Spleen (tissue), 7 donors: ENCODE data around the gene KRTAP2-2.

Experiments
- POLR2A ChIP-seq, 3 donors: fragments of 450-650 bp; IDR thresholded peaks; one replicate each; pipeline ENCODE4 v1.5.1; 2017; ENCODE audit warnings: antibody characterized with exemption in 3 of 3, mild to moderate bottlenecking in 1 of 3
- TF ChIP-seq, protein P1 (sequence below), 11 experiments: fragments of 200-600 bp in 7 of 11; fragments of 450-650 bp in 4 of 11; sonication (generic) in 4 of 11; IDR thresholded peaks in 8 of 11; conservative IDR thresholded peaks in 3 of 11; 1 replicate in 7 of 11; 2 replicates in 4 of 11; pipeline versions ENCODE4 v1.4.0 to v1.8.0; 2016 to 2021; ENCODE audit warnings: antibody characterized with exemption in 11 of 11, inconsistent platforms in 4 of 11, mild to moderate bottlenecking in 1 of 11
- donor health status: DM: no; HTN: no; CAD: no; lungs with moderate emphysema.
- donor health status: DM: no; HTN: no; CAD: no.
- donor health status: DM: no; HTN: no; CAD: no.

DNA sequence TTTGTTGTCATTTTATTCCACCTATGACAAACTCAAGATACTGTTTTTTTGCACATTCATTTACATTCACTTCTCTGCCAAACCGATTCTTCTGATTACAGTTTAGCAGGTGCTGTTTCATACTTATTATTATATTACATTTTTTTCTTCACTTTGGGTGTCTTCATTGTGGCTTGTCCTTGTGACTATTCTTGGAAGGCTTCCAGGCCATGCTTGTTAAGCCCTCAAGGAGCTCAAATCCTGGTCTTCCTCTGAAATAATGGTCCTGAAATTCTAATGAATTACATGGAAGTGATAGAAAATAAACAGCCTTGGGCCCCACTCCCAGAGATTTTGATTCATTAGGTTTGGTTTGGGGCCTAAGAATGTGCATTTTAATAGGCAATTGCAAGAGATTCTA, 9.3 kb upstream of the KRTAP2-2 start:
- TF ChIP-seq POLR2A (IDR thresholded peaks at IDR 0.05) = no peak
- TF ChIP-seq, protein P1, sequence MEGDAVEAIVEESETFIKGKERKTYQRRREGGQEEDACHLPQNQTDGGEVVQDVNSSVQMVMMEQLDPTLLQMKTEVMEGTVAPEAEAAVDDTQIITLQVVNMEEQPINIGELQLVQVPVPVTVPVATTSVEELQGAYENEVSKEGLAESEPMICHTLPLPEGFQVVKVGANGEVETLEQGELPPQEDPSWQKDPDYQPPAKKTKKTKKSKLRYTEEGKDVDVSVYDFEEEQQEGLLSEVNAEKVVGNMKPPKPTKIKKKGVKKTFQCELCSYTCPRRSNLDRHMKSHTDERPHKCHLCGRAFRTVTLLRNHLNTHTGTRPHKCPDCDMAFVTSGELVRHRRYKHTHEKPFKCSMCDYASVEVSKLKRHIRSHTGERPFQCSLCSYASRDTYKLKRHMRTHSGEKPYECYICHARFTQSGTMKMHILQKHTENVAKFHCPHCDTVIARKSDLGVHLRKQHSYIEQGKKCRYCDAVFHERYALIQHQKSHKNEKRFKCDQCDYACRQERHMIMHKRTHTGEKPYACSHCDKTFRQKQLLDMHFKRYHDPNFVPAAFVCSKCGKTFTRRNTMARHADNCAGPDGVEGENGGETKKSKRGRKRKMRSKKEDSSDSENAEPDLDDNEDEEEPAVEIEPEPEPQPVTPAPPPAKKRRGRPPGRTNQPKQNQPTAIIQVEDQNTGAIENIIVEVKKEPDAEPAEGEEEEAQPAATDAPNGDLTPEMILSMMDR (IDR thresholded peaks at IDR 0.05 in 8 of 11, conservative IDR thresholded peaks at IDR 0.05 in 3 of 11) = no peak
